Neural cell (in vitro differentiated cells): Measurements from ENCODE around the gene SVBP.

Experiments
- CTCF ChIP-seq: fragments of 450-650 bp; IDR thresholded peaks from 2 replicates; pipeline ENCODE4 v1.5.1; 2014; ENCODE audit warnings: antibody characterized with exemption, mild to moderate bottlenecking, moderate library complexity; ENCODE audit not compliant: poor library complexity, severe bottlenecking
- EP300 ChIP-seq: fragments of 450-650 bp; conservative IDR thresholded peaks from 2 replicates; pipeline ENCODE4 v1.6.1; 2014; ENCODE audit warnings: antibody characterized with exemption, mild to moderate bottlenecking, moderate library complexity; ENCODE audit not compliant: poor library complexity, severe bottlenecking
- EZH2 ChIP-seq: fragments of 200-600, 300-800 bp; shearing (Covaris generic), sonication (generic); IDR thresholded peaks from 2 replicates; pipeline ENCODE4 v1.6.1; 2014; ENCODE audit warnings: antibody characterized with exemption, low read length, borderline replicate concordance, mild to moderate bottlenecking; ENCODE audit not compliant: insufficient read depth, poor library complexity, severe bottlenecking
- POLR2AphosphoS5 ChIP-seq: IDR thresholded peaks from 2 replicates; pipeline ENCODE4 v1.6.1; 2012
- RAD21 ChIP-seq: fragments of 450-650 bp; conservative IDR thresholded peaks from 2 replicates; pipeline ENCODE4 v1.6.1; 2014; ENCODE audit warnings: antibody characterized with exemption, mild to moderate bottlenecking, moderate library complexity

- TF ChIP-seq CTCF (no peak), EP300 (no peak), POLR2AphosphoS5 (no peak), RAD21 (no peak), EZH2 (no peak)
These were observed 47.4 kb downstream of the SVBP start for GRCh38 chr1:42769811-42770210.
